Midbrain (tissue), 1 donor: ENCODE results near the gene MANSC4.

ENCODE experiments used
- DNase-seq: peaks from one replicate; lab custom pipeline; 2025; lab: John Stamatoyannopoulos, UW

Gene MANSC4

DNA sequence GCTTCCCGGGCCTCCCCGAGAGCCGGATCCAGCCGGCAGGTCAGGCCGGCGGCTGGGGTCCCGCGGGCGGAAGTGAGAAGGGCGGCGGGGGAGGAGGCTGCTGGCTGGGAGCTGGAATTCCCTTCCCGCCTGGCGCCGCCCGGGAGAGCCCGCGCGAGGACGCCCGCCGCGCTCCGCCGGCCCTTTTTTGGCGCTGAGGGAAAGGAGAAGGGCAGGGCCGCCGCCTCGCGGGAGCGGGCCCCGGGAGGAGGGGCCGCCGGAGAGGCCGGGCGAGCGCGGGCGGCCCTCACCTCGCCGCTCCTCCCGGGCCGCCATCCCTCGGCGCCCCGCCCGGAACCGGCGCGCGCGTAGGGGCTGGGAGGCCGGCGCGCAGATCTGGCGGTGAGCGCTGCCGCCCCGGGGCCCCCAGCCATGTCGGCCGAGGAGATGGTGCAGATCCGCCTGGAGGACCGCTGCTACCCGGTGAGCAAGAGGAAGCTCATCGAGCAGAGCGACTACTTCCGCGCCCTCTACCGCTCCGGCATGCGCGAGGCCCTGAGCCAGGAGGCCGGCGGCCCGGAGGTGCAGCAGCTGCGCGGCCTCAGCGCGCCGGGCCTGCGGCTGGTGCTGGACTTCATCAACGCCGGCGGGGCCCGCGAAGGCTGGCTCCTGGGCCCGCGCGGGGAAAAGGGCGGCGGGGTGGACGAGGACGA is at the start of gene MANSC4, which contains the start of gene KLHL42:
TSS of gene MANSC4 (minus strand) at position 317 of the 692 bp plus-strand sequence. CDS start 8,960 bp downstream, outside the sequence.
TSS of gene KLHL42 (plus strand) at position 314 of the 692 bp plus-strand sequence. CDS start at position 412, 98 bp downstream.
- peak; percentile 86 for DNase-seq

DNA sequence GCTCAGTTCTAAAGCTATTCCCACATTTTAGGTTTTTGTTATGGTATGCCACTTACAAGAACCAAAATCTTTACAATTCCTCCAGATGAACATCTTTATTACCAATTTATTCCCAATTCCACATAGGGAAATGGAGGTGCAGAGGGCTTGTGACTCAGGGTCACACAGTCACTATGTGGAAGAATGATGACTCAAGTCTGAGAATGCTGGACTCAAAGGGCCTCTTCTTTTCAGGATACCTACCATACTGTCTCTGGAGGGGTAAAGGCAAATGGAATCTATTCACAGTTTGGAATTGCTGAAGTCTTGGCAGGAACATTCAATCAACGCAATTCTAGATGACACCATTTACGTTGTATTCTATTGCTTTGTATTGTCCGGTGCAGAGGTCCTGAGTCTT is 48.2 kb upstream of the MANSC4 start:
- DNase-seq, result no peak

- no peak for DNase-seq
These were observed 46.0 kb upstream of the MANSC4 start for GRCh38 chr12:27826076-27826475.

- DNase-seq, result no peak
These were observed 44.2 kb upstream of the MANSC4 start for GRCh38 chr12:27824126-27824842.

- no peak for DNase-seq
These were observed 43.0 kb upstream of the MANSC4 start for GRCh38 chr12:27823038-27823437.

DNA sequence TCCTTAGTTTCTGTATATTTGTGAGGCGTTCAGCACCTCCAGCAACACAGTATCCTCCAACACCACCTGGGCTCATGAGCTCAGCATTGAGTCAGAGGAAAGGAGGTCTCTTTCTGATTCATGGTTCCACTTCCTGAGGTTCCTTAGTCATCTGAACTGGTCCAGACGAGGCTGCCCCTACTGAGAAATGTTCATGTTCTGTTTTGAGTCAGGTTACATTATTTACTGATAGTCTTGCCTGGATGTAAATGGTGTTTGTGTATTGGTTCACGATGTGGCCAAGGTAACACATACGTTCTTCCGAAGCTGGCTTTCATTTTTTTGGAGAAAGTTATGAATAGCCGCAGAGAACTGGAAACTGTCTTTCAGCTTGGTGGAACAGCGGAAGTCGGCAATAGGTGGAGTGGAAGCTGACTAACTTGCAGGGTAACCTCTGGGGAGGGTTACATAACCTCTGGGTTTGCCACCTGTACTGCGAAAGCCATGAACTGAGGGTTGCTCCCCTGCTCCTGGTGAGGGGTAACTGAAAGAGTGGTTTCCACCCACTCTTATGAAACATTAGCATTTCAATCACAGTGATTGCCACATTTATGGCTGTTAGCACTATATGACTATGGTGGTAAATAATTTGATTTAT is 42.2 kb upstream of the MANSC4 start:
- DNase-seq, result no peak

GRCh38 chr12:27821259-27821973 is 41.4 kb upstream of the MANSC4 start:
- peak; percentile 70 for DNase-seq

GRCh38 chr12:27820564-27820963 is 40.5 kb upstream of the MANSC4 start:
- no peak for DNase-seq

- no peak for DNase-seq
These were observed 38.4 kb upstream of the MANSC4 start for GRCh38 chr12:27818401-27818918.

DNA sequence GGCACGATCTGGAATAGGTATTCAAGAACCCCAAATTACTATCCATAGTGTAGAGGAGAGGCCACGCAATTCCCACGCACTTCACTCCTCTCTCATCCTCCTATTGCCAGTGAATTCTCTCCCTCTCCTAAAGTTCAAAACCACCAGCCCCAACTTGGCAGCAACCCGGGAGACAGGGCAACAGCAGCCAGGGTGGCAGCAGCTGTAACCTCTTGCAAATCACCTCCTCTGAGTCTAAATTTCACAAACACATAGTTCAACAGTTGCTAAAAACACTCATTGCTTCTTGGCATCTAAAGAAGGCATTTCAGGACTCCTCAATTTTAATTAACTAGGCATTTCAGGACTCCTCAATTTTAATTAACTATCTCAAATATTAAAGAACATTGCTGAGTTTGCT is 37.7 kb upstream of the MANSC4 start:
- no peak for DNase-seq

DNA sequence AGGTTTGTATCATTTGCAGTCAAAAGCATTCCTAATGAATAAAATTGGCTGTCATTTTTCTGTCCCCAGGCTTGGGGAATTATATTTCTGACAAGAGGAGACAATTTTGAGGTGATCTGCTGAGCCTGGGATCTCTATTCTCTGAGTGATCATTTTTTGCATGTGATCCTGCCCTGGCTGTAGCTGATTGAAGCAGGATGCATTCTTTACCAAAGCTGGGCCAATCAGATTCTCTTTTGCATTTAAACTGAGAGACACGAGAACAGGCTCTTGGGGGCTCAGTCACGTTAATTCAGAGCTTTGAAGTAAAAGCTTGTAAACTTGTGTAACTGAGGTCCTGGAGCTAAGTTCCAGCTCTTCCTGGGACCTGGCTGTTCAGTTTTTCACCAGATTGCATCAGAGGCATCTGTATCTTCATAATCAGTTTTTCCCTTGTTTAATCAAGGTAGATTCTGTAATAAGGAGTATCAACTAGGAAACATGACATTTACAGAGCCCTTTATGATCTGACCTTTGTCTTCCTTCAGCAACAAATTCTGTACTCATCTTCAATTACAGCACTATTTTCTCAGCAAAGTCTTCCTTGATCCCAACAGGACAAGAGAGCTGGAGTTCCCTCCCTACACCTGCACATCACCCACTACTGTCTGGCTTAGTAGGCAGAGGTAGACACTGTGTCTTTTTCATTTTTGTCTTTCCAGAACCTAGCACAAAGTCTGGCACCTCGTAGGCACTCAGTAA is 35.0 kb upstream of the MANSC4 start:
- DNase-seq, result no peak

GRCh38 chr12:27814411-27814810 is 34.4 kb upstream of the MANSC4 start:
- no peak for DNase-seq

GRCh38 chr12:27812502-27812901 is 32.5 kb upstream of the MANSC4 start:
- DNase-seq, result no peak

- no peak for DNase-seq
These were observed 30.7 kb upstream of the MANSC4 start for GRCh38 chr12:27810756-27811155.

DNA sequence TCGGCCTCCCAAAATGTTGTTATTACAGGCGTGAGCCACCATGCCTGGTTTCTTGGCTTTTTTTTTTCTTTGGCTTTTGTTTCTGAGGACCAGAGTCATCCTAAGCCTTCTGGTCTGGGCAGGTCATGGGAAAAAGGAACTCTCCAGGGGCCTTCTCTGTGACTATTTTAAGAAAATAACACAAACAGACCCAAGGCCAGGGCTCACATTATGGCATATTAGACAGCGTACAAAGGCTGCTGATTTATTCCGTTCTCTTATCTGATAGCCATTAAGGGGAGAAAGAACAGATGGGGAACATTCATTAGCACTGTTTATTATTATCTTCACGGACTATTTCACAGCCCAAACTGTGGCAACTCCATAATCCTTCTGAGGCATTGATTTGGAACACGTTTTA is 28.8 kb upstream of the MANSC4 start:
- no peak for DNase-seq

DNA sequence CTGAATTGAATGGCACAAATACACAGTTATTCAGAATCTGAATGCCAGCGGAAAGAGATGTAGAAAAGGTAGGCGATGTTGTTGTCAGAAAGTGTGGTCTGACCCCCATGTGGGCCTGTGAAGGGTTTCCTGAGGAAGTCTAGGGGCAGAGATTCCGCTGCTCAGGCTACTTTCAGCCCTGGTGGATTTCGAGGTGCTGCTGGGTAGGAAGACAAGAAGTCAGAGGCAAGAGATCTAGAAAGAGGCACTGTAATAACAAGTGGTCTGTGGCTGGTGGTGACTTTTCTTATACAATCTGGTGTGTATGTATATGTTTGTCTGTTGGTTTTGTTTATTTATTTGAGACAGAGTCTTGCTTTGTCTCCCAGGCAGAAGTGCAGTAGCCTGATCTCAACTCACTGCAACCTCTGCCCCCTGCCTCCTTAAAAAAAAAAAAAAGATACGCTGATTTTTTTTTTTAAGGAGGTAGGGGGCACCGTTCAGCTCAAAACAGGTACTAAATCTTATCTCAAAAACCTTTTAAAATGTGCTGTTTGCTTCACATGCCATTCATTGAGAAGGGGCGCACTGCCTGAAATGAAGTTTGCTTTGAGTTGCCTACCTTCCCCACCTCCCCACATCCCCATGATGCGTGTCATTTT is 27.1 kb upstream of the MANSC4 start:
- no peak for DNase-seq

DNA sequence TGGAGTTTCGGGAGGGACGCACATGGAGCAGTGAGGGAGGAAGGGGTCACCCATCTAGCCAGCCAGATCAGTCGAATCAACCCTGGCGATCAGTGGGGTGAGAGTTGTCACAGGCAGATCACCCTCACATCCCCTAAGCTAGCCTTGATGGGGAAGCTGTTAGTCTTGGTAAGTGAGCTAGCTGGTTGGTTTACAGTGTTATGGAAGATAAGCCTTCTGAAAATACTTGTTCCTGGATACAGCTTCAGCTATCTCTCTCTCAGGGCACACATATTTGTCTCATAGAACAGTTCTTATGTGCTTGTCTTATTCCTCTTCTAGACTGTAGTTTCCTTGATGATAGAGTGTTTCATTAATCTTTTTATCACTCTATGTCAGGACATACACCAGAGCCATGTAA is 26.2 kb upstream of the MANSC4 start:
- no peak for DNase-seq

- no peak for DNase-seq
These were observed 25.2 kb upstream of the MANSC4 start for GRCh38 chr12:27805238-27805637.

GRCh38 chr12:27802936-27803335 is 22.9 kb upstream of the MANSC4 start:
- no peak for DNase-seq

GRCh38 chr12:27802511-27802910 is 22.5 kb upstream of the MANSC4 start:
- DNase-seq, result no peak

GRCh38 chr12:27801630-27802029 is 21.6 kb upstream of the MANSC4 start:
- no peak for DNase-seq
